Purkinje cell (primary cell): ENCODE measurements around the gene SOST. TPM values are rescaled to one million over a fixed set of nuclear protein-coding genes. Genes with fewer than 3 reads are reported as not detected.

Source experiments
- polyA plus RNA-seq: library from polyadenylated mRNA; unstranded; fragments of >200 nt; fragmentation: Nextera tagmentation; gene quantifications from 2 replicates; pipeline ENCODE4 v1.2.1, GENCODE V29; 2014

SOST gene
- not detected in 2 replicates for polyA plus RNA-seq

DNA sequence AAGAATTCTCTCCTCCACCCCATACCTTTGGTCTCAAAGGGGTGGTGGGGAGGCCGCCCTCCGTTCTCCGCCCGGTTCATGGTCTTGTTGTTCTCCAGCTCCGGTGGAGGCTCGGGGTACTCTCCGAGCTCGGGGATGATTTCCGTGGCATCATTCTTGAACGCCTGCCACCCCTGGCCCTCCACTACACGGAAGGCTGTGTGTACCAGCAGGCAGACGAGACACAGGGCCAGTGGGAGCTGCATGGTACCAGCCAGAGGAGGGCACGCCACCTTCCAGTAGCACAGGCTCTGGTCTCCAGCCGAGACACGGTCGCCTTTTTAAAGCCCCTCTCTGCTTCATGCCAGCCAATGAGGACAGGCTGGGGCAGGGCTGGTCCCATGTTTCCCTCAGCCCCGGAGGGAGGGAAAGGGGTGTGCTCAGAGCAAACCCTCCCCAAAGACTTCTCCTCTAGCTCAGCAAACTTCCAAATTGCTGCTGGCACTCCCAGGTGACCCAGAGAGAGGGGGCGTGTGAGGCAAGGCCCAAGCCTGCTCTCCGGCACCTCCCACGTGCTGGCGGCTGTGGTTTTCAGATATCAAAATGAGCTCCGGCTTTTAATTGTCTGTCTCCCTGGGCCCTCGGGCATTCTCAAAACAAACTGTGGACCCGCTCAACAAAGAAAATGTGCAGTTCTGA is at the start of gene SOST:
SOST (minus strand) TSS at position 295 of the 678 bp plus-strand sequence; CDS start at position 245, 50 bp downstream.

DNA sequence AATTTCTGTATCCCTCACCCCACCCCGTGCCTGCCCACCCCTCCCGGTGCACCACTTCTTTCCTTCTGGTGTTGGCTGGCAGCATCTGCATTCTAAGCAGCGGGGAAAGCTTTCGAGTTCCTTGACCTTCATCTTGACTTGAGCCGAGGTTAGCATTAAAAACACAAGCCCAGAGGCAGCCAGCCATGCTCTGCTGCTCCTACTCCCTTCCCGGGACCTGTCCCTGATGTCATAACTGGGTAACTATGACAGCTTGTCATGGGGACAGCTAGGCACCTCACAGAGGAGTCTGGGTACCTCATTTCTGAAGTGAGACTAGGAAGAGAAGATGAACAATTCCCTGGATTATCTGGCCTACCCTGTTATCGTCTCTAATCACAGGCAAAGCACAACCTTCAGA is 21.5 kb upstream of the SOST start, which contains the start of gene CFAP97D1:
CFAP97D1 (plus strand) TSS at position 301 of the 400 bp plus-strand sequence; CDS start at position 329, 28 bp downstream.

DNA sequence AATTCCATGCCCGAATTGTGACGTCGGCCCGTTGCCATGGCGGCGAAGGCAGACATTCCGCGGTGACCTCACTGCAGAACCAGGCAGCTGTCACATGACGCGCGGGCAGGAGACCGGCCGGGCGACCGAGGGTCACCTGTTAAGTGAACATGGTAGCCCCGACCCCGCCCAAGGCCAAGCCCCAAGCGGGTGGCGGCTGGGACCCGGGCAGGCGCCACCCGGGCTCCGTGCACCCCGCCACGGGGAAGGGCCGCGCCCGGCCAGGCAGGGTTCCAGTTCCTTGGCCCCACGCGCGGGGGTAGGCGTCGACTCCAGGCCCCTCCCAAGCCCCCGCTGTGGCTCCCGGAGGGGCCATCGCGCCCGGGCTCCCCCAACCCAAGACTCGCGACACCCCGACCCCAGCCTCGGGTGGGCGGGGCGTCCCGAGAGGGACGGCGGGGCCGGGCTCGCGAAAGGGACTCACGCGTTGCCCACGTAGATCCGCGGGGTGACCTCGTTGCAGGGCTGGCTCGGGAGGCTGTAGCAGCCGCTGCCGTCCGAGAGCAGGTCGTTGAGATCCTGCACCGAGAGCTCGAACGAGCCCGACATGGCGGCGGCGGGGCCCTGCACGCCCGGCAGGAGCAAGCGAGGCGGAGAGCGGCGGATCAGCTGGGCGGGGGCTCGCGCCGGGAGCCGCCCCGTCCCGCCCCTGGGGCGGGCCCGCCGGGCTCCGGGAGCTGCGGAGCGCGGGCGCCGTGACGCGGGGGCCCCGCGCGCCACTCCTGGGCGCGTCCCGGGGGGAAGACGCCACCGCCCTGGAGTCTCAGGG is 19.9 kb upstream of the SOST start, which contains the start of gene DUSP3:
DUSP3 (minus strand) TSS at position 641 of the 808 bp plus-strand sequence; CDS start at position 588, 53 bp downstream.

Other genes starting within 250 kb of the SOST start
- 0.36 and 0.77 TPM in 2 replicates for gene ETV4, start 212.5 kb downstream of the SOST start, polyA plus RNA-seq
- not detected in 2 replicates for gene MEOX1, start 96.9 kb downstream of the SOST start, polyA plus RNA-seq
- gene DUSP3, start 20.2 kb upstream of the SOST start, polyA plus RNA-seq: 50.5 and 73.5 TPM in 2 replicates
- not detected in 2 replicates for gene CFAP97D1, start 21.6 kb upstream of the SOST start, polyA plus RNA-seq
- 0.47 and 2.2 TPM in 2 replicates for gene MPP3, start 74.4 kb upstream of the SOST start, polyA plus RNA-seq
- not detected in 2 replicates for gene CD300LG, start 88.4 kb upstream of the SOST start, polyA plus RNA-seq
- 1.1 and 2.0 TPM in 2 replicates for gene MPP2, start 148.7 kb upstream of the SOST start, polyA plus RNA-seq
- gene PPY, start 183.7 kb upstream of the SOST start, polyA plus RNA-seq: not detected in 2 replicates
- gene PYY, start 195.1 kb upstream of the SOST start, polyA plus RNA-seq: not detected in 2 replicates
- not detected in 2 replicates for gene NAGS, start 245.8 kb upstream of the SOST start, polyA plus RNA-seq